ENCODE measurements around the gene NOP56.
A peak's percentile ranks its signal among the peaks of the same experiment; 100 is the strongest.

The NOP56 gene

DNA sequence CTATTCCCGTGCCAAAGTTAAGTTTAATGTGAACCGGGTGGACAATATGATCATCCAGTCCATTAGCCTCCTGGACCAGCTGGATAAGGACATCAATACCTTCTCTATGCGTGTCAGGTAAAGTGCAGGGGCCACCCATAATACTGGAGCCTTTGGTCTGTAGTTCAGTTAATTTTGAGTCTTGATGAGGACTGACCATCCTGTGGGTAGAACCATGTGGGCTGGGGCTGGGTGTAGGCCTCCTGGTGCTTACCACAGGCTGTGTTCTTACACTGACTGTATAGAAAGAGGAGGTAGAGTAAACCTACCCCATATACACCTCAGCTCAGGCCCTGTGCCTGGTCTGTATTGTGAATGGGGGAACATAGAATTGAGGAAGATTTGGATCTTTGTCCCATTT is 2.4 kb downstream of the NOP56 start:
- Histone ChIP-seq H3K36me3 (ENCODE audit: insufficient read depth, low read length) (peaks cover 69% of the 10 kb centered on the region), H3K4me1 (ENCODE audit: insufficient read depth, low read length) (peaks cover 49% of the 10 kb centered on the region), H3K4me3 (ENCODE audit: low read depth in 1 of 2, low read length in 2 of 2) (peak overlapping the region in 1 of 2 experiments; percentile 86; a peak in 3 of 4 replicates), H3K4me2 (ENCODE audit: insufficient read depth, low read length) (peak overlapping the region; percentile 85), H3K9me3 (ENCODE audit: insufficient read depth, low read length, severe bottlenecking) (no peaks in the 10 kb centered on the region), H3K9ac (ENCODE audit: low read depth, low read length) (peak overlapping the region; percentile 94), H3K79me2 (ENCODE audit: insufficient read depth, low read length) (peaks cover 65% of the 10 kb centered on the region), H3K27ac (ENCODE audit: low read length) (0 out of 2 replicates have a peak overlapping the region, but pooled peaks have one; percentile 11), H4K20me1 (ENCODE audit: insufficient read depth, low read length) (peaks cover 71% of the 10 kb centered on the region), H2AFZ (ENCODE audit: low read depth, low read length) (no peak overlapping the region), H3K27me3 (ENCODE audit: insufficient read depth, low read length, poor library complexity) (no peaks in the 10 kb centered on the region)
- no peak for DNase-seq
- no peak for ATAC-seq (ENCODE audit: insufficient read depth, low read depth)
- TF ChIP-seq EZH2 (IDR thresholded peaks at IDR 0.05; ENCODE audit: borderline replicate concordance, low read depth, low read length, severe bottlenecking), result no peak
- TF ChIP-seq, protein P1, sequence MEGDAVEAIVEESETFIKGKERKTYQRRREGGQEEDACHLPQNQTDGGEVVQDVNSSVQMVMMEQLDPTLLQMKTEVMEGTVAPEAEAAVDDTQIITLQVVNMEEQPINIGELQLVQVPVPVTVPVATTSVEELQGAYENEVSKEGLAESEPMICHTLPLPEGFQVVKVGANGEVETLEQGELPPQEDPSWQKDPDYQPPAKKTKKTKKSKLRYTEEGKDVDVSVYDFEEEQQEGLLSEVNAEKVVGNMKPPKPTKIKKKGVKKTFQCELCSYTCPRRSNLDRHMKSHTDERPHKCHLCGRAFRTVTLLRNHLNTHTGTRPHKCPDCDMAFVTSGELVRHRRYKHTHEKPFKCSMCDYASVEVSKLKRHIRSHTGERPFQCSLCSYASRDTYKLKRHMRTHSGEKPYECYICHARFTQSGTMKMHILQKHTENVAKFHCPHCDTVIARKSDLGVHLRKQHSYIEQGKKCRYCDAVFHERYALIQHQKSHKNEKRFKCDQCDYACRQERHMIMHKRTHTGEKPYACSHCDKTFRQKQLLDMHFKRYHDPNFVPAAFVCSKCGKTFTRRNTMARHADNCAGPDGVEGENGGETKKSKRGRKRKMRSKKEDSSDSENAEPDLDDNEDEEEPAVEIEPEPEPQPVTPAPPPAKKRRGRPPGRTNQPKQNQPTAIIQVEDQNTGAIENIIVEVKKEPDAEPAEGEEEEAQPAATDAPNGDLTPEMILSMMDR (IDR thresholded peaks at IDR 0.05; ENCODE audit: borderline replicate concordance, extremely low read depth, low read length, poor library complexity, severe bottlenecking), result no peak

DNA sequence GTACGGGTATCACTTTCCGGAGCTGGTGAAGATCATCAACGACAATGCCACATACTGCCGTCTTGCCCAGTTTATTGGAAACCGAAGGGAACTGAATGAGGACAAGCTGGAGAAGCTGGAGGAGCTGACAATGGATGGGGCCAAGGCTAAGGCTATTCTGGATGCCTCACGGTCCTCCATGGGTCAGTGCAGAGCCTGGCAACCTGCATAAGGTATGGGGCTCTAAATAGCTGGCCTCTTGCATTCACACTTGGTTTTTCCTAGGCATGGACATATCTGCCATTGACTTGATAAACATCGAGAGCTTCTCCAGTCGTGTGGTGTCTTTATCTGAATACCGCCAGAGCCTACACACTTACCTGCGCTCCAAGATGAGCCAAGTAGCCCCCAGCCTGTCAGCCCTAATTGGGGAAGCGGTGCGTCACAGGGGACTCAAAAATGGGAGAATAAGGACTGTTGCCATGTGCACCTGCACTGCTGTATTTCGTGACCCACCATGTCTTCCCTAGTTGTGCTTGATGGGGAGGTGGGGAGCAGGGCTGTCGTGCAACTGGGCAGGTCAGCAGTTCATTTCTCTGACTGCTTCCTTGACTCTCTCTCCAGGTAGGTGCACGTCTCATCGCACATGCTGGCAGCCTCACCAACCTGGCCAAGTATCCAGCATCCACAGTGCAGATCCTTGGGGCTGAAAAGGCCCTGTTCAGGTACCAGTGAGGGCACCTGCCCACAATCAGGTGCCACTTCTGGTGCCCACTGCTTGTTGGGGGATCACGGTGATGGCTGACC is 3.1 kb downstream of the NOP56 start:
- DNase-seq (no peak), ATAC-seq (ENCODE audit: insufficient read depth, low read depth) (no peak)
- Histone ChIP-seq H4K20me1 (ENCODE audit: insufficient read depth, low read length) (peaks cover 77% of the 10 kb centered on the region), H3K9me3 (ENCODE audit: insufficient read depth, low read length, severe bottlenecking) (no peaks in the 10 kb centered on the region), H3K4me1 (ENCODE audit: insufficient read depth, low read length) (peaks cover 49% of the 10 kb centered on the region), H3K4me3 (ENCODE audit: low read depth in 1 of 2, low read length in 2 of 2) (peak overlapping the region in 1 of 2 experiments; percentile 86; a peak in 1 of 4 replicates), H3K4me2 (ENCODE audit: insufficient read depth, low read length) (peak overlapping the region; percentile 85), H3K27ac (ENCODE audit: low read length) (no peak overlapping the region), H3K79me2 (ENCODE audit: insufficient read depth, low read length) (peaks cover 65% of the 10 kb centered on the region), H3K36me3 (ENCODE audit: insufficient read depth, low read length) (peaks cover 76% of the 10 kb centered on the region), H2AFZ (ENCODE audit: low read depth, low read length) (no peak overlapping the region), H3K9ac (ENCODE audit: low read depth, low read length) (no peak overlapping the region), H3K27me3 (ENCODE audit: insufficient read depth, low read length, poor library complexity) (no peaks in the 10 kb centered on the region)
- TF ChIP-seq, protein P1 (IDR thresholded peaks at IDR 0.05; ENCODE audit: borderline replicate concordance, extremely low read depth, low read length, poor library complexity, severe bottlenecking), result peak; percentile 3
- no peak for TF ChIP-seq EZH2 (IDR thresholded peaks at IDR 0.05; ENCODE audit: borderline replicate concordance, low read depth, low read length, severe bottlenecking)

DNA sequence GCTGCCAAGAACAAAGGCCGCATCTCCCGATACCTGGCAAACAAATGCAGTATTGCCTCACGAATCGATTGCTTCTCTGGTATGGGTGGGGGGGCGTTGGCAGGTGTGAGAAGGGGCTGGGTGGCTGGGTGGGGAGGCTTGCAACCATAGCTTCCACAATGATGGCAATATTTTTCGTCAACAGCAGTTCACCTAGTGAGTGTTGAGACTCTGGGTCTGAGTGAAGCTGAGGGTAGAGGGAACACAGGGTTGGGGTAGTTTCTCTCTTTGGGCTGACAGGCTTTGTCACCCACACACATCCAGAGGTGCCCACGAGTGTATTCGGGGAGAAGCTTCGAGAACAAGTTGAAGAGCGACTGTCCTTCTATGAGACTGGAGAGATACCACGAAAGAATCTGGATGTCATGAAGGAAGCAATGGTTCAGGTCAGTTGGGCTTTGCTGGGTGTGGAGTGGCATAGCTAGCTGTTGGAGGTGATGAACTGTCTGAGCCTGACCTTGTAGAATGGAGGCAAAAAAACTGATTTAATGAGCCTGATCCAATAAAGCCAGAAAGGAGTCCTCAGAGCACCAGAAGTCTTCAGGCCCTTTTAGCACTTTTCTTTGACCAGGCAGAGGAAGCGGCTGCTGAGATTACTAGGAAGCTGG is 4.2 kb downstream of the NOP56 start:
- H3K79me2 ChIP-seq (ENCODE audit: insufficient read depth, low read length), result peaks cover 58% of the 10 kb centered on the region
- H4K20me1 ChIP-seq (ENCODE audit: insufficient read depth, low read length), result peaks cover 80% of the 10 kb centered on the region
- TF ChIP-seq EZH2 (IDR thresholded peaks at IDR 0.05; ENCODE audit: borderline replicate concordance, low read depth, low read length, severe bottlenecking), result no peak
- TF ChIP-seq, protein P1 (IDR thresholded peaks at IDR 0.05; ENCODE audit: borderline replicate concordance, extremely low read depth, low read length, poor library complexity, severe bottlenecking), result no peak
- no peak overlapping the region for H3K9ac ChIP-seq (ENCODE audit: low read depth, low read length)
- H3K27me3 ChIP-seq (ENCODE audit: insufficient read depth, low read length, poor library complexity), result no peaks in the 10 kb centered on the region
- H3K9me3 ChIP-seq (ENCODE audit: insufficient read depth, low read length, severe bottlenecking), result no peaks in the 10 kb centered on the region
- H3K4me3 ChIP-seq (ENCODE audit: low read depth in 1 of 2, low read length in 2 of 2), result no peak overlapping the region
- H2AFZ ChIP-seq (ENCODE audit: low read depth, low read length), result no peak overlapping the region
- peaks cover 41% of the 10 kb centered on the region for H3K4me1 ChIP-seq (ENCODE audit: insufficient read depth, low read length)
- H3K36me3 ChIP-seq (ENCODE audit: insufficient read depth, low read length), result peaks cover 85% of the 10 kb centered on the region
- H3K27ac ChIP-seq (ENCODE audit: low read length), result no peak overlapping the region
- ATAC-seq (ENCODE audit: insufficient read depth, low read depth), result no peak
- DNase-seq, result no peak
- peak overlapping the region; percentile 85; the same call in 1 of the 2 replicates for H3K4me2 ChIP-seq (ENCODE audit: insufficient read depth, low read length)
